T-helper 2 cell treated with Interferon-gamma antibody and Interleukin-4, amounts not matched to agents 100 ng/mL and 5 ng/mL, for 36 hours (primary cell): ENCODE measurements around the gene SLC25A22. TPM values are rescaled to one million over a fixed set of nuclear protein-coding genes. Genes with fewer than 3 reads are reported as not detected.

Experiments
- intact Hi-C: fragments of 100-400 bp; cut with micrococcal nuclease; formaldehyde crosslinking; loops from one replicate; pipeline ENCODE4 v1.15.1; 2023
- total RNA-seq: library from RNA; stranded (reverse); gene quantifications from 2 replicates; pipeline ENCODE4 v1.2.3, GENCODE V29; 2022

The SLC25A22 gene
- total RNA-seq, 1 donor from 2014 or later: 57.4 TPM

GRCh38 chr11:763073-763463 is 35.0 kb downstream of the SLC25A22 start:
- intact Hi-C loops: no loop called here

GRCh38 chr11:762421-763072 is 35.5 kb downstream of the SLC25A22 start:
- intact Hi-C loops: no loop called here

- intact Hi-C loops: no loop called here
These were observed 36.5 kb downstream of the SLC25A22 start for GRCh38 chr11:761526-762108.

- intact Hi-C loops: no loop called here
These were observed 37.8 kb downstream of the SLC25A22 start for GRCh38 chr11:760236-760635.

- intact Hi-C loops: loop anchor here (5.0 kb wide), 1 partner anchor 48 kb away; the partner anchor contains the start of gene SLC25A22
These were observed 48.4 kb downstream of the SLC25A22 start for GRCh38 chr11:749731-750130.

GRCh38 chr11:748007-748359 is 50.1 kb downstream of the SLC25A22 start:
- intact Hi-C loops: loop anchor here (5.0 kb wide), 1 partner anchor 49 kb away; the partner anchor contains the start of gene SLC25A22

- intact Hi-C loops: loop anchor here (1.0 to 5.0 kb wide), 2 partner anchors 50 to 52 kb away; partner anchors contain the start of genes DEAF1, SLC25A22 and TMEM80
These were observed 50.7 kb downstream of the SLC25A22 start, which contains the start of gene TALDO1 for GRCh38 chr11:747158-748006. Gene TALDO1 (plus strand): TSS chr11:747464. CDS start chr11:747482, 18 bp downstream.

GRCh38 chr11:746289-747157 is 51.6 kb downstream of the SLC25A22 start:
- intact Hi-C loops: loop anchor here (1.0 to 5.0 kb wide), 2 partner anchors 51 kb away; partner anchors contain the start of genes DEAF1, SLC25A22 and TMEM80

GRCh38 chr11:745428-745827 is 52.7 kb downstream of the SLC25A22 start:
- intact Hi-C loops: loop anchor here (5.0 kb wide), 1 partner anchor 52 kb away; the partner anchor contains the start of gene SLC25A22

- intact Hi-C loops: no loop called here
These were observed 55.4 kb downstream of the SLC25A22 start for GRCh38 chr11:742571-743201.

GRCh38 chr11:742156-742546 is 55.9 kb downstream of the SLC25A22 start:
- intact Hi-C loops: no loop called here

Other genes starting within 250 kb of the SLC25A22 start
- 1.6 and 2.4 TPM in 2 replicates for gene LMNTD2, start 237.5 kb downstream of the SLC25A22 start, total RNA-seq
- gene RASSF7, start 237.3 kb downstream of the SLC25A22 start, total RNA-seq: 22.3 and 23.4 TPM in 2 replicates
- gene PHRF1, start 221.8 kb downstream of the SLC25A22 start, total RNA-seq: 46.4 and 51.3 TPM in 2 replicates
- gene IRF7, start 182.3 kb downstream of the SLC25A22 start, total RNA-seq: 50.9 and 55.3 TPM in 2 replicates
- 0.07 TPM in 1 of 2 replicates, not detected in the other for gene CDHR5, start 173.3 kb downstream of the SLC25A22 start, total RNA-seq
- not detected in 2 replicates for gene SCT, start 171.1 kb downstream of the SLC25A22 start, total RNA-seq
- gene DRD4, start 161.0 kb downstream of the SLC25A22 start, total RNA-seq: 0.14 and 0.39 TPM in 2 replicates
- gene DEAF1, start 103.1 kb downstream of the SLC25A22 start, total RNA-seq: 49.3 and 52.6 TPM in 2 replicates
- 21.9 and 22.6 TPM in 2 replicates for gene TMEM80, start 102.5 kb downstream of the SLC25A22 start, total RNA-seq
- gene EPS8L2, start 92.0 kb downstream of the SLC25A22 start, total RNA-seq: 12.3 and 12.6 TPM in 2 replicates
- gene TALDO1, start 50.8 kb downstream of the SLC25A22 start, total RNA-seq: 261 and 277 TPM in 2 replicates
- gene GATD1, start 20.8 kb downstream of the SLC25A22 start, total RNA-seq: 60.8 and 61.5 TPM in 2 replicates
- 1.6 and 2.0 TPM in 2 replicates for gene CEND1, start 8.2 kb downstream of the SLC25A22 start, total RNA-seq
- gene PIDD1, start 7.0 kb upstream of the SLC25A22 start, total RNA-seq: 40.1 and 41.9 TPM in 2 replicates
- gene RPLP2, start 11.7 kb upstream of the SLC25A22 start, total RNA-seq: 2,156 and 2,169 TPM in 2 replicates
- 43.0 and 50.3 TPM in 2 replicates for gene PNPLA2, start 20.6 kb upstream of the SLC25A22 start, total RNA-seq
- 6.4 and 8.0 TPM in 2 replicates for gene CRACR2B, start 29.6 kb upstream of the SLC25A22 start, total RNA-seq
- gene CD151, start 34.7 kb upstream of the SLC25A22 start, total RNA-seq: 41.4 and 42.4 TPM in 2 replicates
- gene POLR2L, start 44.2 kb upstream of the SLC25A22 start, total RNA-seq: 105 and 106 TPM in 2 replicates
- 8.5 and 8.8 TPM in 2 replicates for gene TSPAN4, start 44.6 kb upstream of the SLC25A22 start, total RNA-seq
- gene CHID1, start 112.5 kb upstream of the SLC25A22 start, total RNA-seq: 51.8 and 58.9 TPM in 2 replicates
- gene AP2A2, start 127.6 kb upstream of the SLC25A22 start, total RNA-seq: 59.6 and 69.5 TPM in 2 replicates
- gene MUC6, start 238.4 kb upstream of the SLC25A22 start, total RNA-seq: not detected in 2 replicates